GM18508 (cell line): ENCODE results near the gene HOXD9.

Experiments
- ATAC-seq: cut with Tn5 transposase; IDR thresholded peaks from one replicate; pipeline ENCODE4 v1.9.1; 2021; ENCODE audit warnings: moderate number of reproducible peaks; ENCODE audit not compliant: insufficient read depth, unreplicated experiment

HOXD9 gene

DNA sequence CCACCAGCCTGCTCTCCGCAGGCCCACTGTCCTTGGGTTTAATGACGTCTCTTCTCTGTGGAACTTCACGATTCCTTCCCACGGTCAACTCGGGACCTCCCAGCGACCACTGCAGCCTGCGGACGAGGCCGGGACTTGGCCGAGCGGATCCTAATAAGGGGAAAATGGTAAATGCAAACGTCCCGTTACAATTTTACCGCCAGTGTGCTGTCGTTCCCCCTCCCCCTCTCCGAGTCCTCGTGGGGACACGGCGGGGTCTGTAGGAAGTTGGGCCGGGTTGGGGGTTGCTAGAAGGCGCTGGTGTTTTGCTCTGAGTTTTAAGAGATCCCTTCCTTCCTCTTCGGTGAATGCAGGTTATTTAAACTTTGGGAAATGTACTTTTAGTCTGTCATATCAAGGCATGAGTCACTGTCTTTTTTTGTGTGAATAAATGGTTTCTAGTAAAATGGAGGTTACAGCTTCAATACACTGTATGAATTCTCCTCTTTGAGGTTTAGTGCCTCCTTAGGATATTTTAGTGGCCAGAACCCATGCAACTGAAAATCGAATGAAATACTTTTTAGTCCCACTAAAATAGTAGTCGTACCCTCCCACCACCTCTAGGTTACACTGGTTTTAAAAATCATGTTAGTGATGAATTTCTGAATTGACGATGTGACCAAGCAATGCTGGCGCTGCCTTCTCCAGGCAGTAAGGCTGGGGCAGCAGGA lies 13.2 kb upstream of the HOXD9 start:
- ATAC-seq = no peak

DNA sequence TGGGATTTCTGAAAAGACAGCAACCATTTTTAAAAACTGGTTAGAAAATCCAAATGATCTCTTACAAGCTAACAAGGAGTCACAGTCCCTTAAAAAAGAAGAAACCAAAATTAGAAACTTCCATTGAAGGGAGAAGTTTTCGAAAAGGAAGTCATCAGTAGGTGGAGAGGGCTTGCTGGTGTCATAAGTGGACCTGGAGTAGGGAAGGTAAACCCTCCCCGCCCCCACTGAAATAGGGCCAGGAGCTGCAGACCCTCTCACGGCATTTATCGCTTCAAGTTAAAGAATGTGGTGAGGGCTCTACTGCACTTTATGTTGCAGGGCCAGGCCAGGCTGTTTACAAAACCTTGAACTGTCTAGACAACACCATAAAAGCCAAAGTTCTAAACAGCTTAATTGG lies 12.6 kb upstream of the HOXD9 start:
- no peak for ATAC-seq

DNA sequence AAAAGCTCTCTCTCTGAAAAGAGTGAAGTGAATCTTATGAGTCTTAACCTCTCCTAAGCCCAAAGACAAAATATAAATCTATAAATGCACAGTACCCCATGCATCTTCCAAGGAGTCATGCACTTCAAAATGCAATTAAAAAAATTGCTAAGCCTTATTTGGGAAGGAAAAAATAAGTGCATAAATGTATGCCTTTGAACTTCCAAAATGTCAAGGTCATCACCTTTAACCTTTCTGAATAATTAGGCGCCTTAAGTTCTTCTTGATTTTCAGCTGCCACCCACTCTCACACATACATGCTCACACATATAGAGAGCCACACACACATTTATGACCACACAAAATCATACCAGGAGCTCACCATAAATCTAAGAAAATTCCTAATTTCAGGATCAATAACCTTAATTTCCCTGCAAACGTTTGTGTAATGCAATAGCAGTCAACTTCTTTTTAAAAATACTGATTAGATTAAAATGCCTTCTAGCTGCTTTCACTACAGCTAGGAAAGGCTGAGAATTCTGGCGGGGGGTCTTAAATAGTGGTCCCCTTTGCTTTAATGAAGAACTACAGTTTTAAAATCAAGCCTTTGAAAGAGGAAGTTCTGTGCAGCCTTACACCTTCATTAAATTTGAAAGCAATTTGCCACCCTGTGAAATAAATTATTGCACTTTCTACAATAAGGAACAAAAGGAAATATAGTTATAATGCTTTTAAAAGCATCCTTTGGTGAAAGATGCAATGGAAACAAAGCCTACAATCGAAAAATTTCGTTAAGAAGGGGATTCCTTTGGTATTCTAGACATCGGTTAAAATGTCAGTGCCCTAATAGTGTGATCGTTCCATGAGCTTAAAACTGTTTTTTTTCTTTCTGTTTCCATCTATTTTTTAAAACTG lies 11.9 kb upstream of the HOXD9 start:
- ATAC-seq = no peak

DNA sequence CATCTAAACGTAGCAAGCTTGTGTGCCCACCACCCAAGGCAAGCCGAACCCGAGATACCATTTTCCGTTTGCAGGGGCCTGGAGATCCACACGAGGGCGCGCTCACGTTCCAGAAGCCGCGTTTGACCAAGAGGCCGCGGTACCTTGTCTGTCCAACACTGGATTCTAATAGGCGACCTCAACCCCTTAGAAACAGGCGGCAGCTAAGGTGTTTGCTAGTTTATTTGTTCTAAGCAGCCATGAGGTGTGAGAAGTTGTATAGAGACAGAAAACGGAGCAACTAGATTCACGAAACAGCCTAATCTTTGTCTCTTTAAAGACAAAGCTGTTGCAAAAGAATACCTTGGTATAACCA lies 11.2 kb upstream of the HOXD9 start:
- no peak for ATAC-seq

DNA sequence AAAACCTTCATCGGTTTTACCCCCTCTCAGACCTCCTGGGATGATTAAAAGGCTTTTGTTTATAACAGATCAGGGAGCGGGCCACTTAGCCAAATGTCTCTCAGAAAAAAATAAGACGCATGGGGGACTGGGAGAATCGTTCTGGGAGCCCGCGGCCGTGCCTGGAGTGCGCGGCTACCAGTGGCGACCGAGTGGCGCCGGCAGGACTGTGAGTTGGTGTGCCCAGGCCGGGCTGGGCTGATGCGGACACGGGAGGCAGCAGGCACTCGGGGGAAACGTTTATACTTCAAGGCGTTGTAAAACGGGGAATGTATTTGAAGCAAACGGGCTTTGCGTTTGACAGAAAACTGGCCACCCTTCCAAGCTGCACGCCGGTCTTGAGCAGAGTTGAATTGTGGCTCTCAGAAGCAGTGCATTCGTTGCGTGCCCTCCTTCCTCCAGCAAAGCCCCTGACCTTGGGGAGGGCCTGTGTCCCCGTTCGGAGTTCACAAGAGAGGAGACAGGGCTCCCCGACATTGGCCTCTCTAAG lies 10.6 kb upstream of the HOXD9 start:
- ATAC-seq = no peak

DNA sequence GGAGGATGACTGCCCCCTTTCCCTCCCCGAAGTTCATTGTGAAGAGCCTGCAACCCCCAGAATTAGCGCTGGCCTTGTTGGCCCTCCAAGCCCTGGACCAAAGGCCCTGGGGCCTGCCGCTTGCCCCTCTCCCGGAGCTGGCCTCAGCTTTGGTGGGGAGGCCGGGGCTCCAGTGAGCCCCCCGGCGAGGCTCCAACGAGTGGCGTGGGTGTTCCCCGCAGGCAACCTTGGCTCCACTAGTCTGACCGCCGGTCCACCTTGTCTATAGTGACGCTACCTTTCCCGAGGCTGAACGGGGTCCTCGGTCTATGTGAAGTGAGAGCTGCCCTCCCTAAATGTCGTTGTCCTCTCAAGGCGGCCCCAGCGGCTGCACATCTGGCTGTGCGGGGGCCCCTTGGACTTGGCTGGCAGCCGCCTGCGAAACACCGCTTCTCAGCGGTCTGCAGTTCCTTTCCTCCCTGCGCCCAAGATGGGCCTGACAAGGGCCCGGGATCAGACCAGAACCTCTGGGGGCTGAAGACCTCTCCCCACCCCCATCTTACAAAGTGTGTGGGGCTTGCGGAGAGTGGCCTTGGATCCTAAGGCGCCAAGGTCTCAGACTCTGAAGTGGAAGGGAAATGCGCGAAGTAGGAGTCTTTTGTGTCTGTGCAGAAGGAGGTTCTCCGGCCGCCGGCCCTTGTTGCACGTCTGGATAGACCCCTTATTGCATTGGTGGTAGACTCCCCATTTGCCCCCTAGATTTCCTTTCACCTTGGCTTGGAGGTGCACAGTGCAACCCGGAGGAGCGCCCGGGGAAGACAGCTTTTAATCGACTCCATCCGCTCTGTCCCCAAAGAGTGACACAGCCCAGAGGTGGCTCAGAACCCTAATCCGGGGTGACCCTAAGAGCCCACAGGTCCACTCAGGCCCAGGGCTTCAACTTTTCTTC lies 9.9 kb upstream of the HOXD9 start:
- ATAC-seq = no peak

DNA sequence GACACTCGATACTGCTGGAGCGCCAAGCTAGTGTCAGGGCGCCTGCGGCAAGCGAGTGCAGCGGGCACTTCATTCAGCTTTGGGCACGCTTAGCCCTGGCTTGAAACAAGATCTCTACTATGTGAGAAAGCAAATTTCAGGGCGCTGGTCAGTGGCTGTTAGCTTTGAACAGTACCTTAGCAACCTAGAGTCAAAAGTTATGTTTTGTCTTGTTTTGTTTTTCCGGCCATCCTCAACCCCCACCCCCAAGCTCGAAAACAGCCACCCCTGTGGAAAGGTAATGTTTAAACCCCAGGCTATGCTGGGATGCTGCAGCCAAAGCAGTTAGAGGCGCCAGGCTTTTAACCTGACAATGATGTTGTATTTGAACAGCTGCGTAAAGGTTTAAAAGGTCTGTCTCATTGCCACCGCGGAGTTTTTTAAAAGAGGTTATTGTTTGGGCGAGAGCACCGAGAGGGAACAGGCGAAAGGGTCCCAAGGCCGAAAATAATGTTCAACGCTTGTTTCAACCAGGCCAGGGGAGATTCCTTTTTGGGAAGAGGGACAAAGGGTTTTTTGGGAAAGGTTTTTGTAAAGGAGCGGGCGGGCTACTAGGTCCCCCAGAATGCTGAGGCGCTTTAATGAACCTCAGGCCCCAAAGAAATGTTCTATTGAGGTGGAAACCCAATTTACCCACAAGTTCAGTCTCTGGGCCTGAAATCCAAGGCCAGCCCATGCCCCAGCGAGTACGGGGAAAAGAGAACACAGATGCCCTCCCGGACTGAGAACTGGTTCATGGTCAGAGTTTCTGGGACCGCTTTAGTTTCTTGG lies 8.2 kb upstream of the HOXD9 start:
- ATAC-seq = no peak

DNA sequence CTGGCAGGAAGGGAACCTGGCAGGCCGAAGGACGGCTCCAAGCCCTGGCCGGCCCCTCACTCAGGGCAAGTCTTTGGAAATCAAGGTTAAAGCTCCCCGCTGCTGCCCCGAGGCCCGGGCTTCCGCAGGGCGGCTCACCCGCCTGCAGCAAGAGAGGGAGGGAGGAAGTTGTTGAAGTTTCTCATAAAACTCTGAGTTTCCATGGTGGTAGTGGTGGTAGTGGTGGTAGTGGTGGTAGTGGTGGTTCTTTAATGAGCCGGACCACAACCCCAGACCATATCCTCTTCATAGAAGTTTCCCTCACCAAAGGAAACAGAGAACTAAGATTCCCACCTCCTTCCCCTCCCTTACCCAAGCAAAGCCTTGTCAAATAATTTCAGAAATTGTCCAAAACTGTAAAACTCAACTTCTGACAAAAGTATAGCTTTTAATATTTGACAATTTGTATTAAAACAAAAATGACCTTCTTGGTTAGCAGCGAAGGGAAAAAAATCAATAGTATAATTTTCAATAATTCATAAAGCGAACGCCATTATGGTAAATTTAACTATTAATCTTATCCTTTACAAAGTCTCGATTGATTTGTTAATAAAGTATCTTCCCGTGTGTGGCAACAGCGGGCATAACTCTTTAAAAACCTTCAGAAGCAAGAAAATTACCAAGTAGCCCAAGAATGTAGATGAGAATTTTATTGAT lies 7.4 kb upstream of the HOXD9 start:
- ATAC-seq = no peak

DNA sequence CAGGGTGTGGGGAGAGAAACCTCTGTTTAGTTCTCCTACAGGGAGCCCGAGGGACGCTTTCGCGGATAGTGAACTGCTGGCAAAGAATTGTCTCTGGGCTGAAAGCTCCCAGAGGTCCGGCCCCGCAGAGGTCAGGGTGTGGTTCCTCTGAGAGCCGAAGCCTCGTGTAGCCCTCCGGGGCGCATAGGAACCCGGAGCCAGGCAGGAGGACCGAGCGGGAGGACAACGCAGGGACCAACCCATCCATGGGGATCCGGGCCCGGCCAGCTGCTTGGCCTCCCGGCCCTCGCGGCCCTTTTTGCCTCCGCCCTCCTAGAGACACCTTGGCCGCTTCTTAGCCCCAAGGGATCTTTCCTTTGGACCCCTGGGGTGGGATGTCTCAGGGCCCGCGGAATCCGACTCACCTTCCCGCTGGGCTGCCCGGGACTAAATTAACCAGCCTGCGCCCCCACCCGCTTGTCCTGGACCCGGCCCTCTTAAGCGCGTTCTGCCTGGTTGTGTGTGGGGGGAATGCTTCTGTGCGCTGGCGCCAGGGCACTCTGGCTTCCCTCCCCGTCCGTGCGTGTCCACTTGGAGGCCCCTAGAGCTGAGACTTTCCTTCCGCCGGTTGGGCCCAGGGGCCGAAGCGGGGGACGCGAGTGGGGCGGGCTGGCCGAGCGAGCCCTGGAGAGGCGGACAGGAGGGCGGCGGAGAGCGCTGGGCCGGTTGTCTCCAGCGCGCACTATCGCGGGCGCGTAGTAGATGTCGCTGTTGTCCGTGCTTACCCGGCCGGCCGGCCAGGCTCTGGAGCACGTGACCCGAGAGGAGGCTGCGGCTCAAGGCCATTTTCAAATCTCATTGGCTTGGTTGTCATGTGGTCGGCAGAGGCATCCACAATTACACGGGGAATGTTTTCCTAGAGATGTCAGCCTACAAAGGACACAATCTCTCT lies 6.4 kb upstream of the HOXD9 start, which contains the start of gene HOXD10:
Gene HOXD10, plus strand, starts transcription at position 896 of the 931 bp plus-strand sequence. CDS start 56 bp downstream, outside the sequence.
- no peak for ATAC-seq

DNA sequence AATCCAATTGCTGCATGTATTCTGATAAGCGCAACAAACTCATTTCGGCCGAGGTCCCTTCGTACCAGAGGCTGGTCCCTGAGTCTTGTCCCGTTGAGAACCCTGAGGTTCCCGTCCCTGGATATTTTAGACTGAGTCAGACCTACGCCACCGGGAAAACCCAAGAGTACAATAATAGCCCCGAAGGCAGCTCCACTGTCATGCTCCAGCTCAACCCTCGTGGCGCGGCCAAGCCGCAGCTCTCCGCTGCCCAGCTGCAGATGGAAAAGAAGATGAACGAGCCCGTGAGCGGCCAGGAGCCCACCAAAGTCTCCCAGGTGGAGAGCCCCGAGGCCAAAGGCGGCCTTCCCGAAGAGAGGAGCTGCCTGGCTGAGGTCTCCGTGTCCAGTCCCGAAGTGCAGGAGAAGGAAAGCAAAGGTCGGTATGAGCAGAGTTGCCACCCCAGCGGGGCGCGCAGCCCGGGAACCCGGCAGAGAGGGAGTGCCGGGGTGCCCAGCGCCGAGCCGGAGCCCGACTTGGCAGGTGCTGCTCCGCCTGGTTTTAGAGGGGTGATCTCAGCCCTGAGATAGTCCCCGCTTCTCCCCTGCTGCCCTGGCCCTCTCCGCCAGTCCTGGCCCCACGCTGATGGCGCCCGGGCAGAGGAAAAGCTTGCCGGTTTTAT lies 5.2 kb upstream of the HOXD9 start:
- no peak for ATAC-seq

DNA sequence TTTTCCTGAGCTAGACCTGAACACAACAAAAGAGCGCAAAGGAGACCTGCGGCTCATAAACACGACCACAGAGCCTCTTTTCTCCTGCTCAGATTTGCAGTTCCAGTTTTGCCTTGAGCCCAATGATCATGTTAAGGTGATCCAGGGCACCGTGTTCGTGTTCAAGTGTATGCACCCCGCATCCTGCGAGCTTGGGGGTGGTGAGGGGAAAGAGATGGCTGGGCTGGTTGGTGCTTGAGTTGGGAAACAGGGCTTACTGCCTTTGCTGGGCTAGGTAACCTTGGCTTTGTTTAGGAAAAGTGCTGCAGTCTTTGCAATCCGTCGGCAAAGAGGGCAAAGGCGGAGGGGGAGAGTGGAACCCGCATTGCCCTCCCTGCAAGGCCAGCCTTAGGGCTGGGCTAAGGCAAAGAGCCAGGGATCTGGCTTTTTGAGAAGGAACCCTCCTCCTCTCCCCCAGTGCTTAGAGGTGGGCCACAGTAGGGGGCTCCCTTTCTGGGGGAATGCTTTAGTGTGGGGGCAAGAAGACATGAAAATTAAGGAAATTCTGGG lies 4.6 kb upstream of the HOXD9 start:
- ATAC-seq = no peak

DNA sequence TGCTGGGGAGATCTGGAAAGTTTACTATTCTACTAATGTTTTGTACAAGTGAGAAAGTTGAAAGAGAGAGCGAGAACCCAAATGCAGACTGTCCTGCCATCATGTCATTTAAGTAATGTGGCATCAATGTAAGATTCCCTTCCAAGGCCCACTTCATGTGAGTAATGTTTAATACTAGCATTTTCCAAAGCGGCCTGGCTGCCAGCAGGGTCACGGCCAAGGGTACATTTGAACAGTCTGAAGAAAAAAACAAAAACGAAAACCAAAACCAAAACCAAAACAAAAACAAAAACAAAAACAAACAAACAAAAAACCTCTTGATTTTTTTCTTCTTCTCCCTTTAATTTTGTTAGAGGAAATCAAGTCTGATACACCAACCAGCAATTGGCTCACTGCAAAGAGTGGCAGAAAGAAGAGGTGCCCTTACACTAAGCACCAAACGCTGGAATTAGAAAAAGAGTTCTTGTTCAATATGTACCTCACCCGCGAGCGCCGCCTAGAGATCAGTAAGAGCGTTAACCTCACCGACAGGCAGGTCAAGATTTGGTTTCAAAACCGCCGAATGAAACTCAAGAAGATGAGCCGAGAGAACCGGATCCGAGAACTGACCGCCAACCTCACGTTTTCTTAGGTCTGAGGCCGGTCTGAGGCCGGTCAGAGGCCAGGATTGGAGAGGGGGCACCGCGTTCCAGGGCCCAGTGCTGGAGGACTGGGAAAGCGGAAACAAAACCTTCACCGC lies 3.7 kb upstream of the HOXD9 start:
- ATAC-seq = no peak

DNA sequence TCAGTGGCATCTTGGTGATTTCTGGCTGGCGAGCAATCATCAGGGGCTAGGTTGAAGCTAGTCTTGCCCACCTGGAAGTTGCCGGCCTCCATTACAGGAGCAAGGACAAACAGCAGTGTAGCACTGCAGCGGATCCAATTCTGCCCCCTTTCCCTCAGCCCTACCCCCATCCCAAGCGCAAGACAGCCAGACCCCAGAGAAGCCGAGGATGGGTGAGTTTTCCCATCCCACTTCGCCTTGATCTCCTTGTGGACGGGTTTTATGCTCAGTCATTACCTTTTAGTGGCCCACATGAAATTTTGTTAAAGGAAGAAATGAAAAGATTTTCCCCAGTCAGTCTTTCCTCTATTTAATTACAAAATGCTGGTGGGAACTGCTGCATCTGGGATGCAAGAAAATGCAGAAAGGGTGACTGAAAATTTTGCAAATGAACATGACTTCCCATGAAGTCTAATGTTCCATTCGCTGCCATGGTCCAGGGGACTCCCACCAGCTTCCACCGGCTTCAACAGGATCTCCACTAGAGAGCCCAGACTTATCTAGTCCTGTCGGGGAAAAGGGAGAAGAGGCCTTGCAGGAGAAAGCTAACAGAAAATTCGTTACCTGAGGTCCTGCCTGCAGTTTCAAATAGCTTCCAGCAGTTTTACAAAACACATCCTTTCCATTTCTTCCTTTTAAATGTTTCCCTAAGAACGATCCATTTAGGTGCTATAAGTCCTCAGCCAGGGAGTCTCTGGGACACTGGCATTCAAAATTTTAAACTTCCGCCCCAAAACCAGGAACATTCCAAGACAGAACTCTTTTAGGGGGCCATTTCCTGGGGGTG lies 1.9 kb upstream of the HOXD9 start:
- no peak for ATAC-seq

DNA sequence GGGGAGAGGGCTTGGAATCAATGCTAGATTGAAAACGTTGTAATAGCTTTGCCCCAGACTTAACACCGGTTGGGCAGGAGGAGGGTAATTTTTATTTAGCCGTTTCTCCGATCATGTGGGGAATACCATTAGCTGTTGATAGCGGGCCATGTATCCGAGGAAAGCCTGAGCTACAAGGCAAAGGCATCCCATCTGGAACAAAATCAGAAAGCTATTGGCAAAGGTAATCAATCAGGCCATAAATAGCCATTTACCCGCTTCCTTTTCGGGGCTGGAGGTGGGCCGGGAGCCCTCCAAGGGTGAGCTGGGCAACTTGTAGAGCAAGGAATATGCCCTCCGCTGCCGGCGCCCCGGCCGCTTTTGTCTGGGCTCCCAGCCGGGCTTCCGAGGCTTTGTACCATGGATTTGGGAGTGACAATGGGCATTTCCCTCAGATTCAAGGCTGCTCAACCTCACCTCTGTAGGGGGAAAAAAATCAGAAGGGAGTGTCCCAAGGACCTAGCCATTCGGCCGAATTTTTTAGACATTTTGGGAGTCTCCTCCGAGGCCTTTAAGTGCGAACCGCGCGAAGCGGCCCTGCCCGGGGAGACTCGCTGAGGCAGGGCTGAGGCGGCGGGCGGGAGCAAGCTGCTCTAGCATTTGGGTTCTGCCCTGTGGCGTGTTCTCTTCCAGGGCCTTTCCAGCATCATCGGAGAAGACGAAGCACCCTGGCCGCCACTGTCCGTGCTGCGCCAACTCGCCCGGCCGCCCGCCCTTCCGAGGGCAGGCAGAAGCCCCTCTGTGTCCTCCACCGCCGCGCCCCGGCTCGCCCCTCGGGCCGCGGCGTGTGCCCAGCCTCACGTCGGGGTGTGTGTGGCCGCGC lies 1.1 kb upstream of the HOXD9 start:
- ATAC-seq = no peak
